G401.6 (cell line): Measurements from ENCODE around the gene MAT2A.
"Not testable (repeated sequence)": the region's sequence is repeated elsewhere in the genome, so short reads cannot be mapped to it uniquely, and the experiment has no call there.

Experiments used
- FAIRE-seq: peaks from 2 replicates; lab custom pipeline; 2012; peaks lifted over from hg19 to GRCh38; lab: Jason Lieb, UNC

Gene MAT2A

GRCh38 chr2:85524336-85524908, 14.5 kb upstream of the MAT2A start:
- FAIRE-seq: no peak

- no peak for FAIRE-seq
Observed at GRCh38 chr2:85525029-85525428, 13.9 kb upstream of the MAT2A start.

- no peak for FAIRE-seq
Observed at GRCh38 chr2:85525567-85525966, 13.4 kb upstream of the MAT2A start.

- FAIRE-seq: no peak
Observed at GRCh38 chr2:85527787-85528186, 11.2 kb upstream of the MAT2A start.

GRCh38 chr2:85528355-85528754, 10.6 kb upstream of the MAT2A start:
- FAIRE-seq: no peak

- FAIRE-seq: no peak
Observed at GRCh38 chr2:85529809-85530208, 9.2 kb upstream of the MAT2A start.

GRCh38 chr2:85531589-85531988, 7.4 kb upstream of the MAT2A start:
- no peak for FAIRE-seq

- FAIRE-seq: no peak
Observed at GRCh38 chr2:85534099-85534498, 4.9 kb upstream of the MAT2A start.

- no peak for FAIRE-seq
Observed at GRCh38 chr2:85534881-85535280, 4.1 kb upstream of the MAT2A start.

GRCh38 chr2:85536479-85536878, 2.5 kb upstream of the MAT2A start:
- FAIRE-seq: no peak

GRCh38 chr2:85537600-85538506, 1.1 kb upstream of the MAT2A start:
- no peak for FAIRE-seq

GRCh38 chr2:85539361-85540132, 579 bp downstream of the MAT2A start:
- no peak for FAIRE-seq

- no peak for FAIRE-seq
Observed at GRCh38 chr2:85540133-85540648, 1.2 kb downstream of the MAT2A start.

- no peak for FAIRE-seq
Observed at GRCh38 chr2:85541262-85541661, 2.3 kb downstream of the MAT2A start.

GRCh38 chr2:85541753-85542457, 2.9 kb downstream of the MAT2A start:
- FAIRE-seq: no peak

GRCh38 chr2:85542777-85543176, 3.8 kb downstream of the MAT2A start:
- no peak for FAIRE-seq

GRCh38 chr2:85544254-85544691, 5.3 kb downstream of the MAT2A start:
- FAIRE-seq: not testable (repeated sequence)

- not testable (repeated sequence) for FAIRE-seq
Observed at GRCh38 chr2:85544915-85545779, 6.2 kb downstream of the MAT2A start.

- FAIRE-seq: peak; percentile 55
Observed at GRCh38 chr2:85545780-85546240, 6.8 kb downstream of the MAT2A start.

- FAIRE-seq: no peak
Observed at GRCh38 chr2:85547089-85547858, 8.3 kb downstream of the MAT2A start.
